PFSK-1 (cell line): ENCODE results near the gene ALDH3A1.

Experiments
- FOXP2 ChIP-seq: optimal IDR thresholded peaks from 2 replicates; pipeline ENCODE3; 2011; ENCODE audit warnings: borderline replicate concordance, control low read depth, inconsistent platforms; ENCODE audit not compliant: insufficient read depth; ENCODE audit errors: extremely low read length, extremely low read depth
- POLR2AphosphoS5 ChIP-seq: IDR thresholded peaks from 2 replicates; pipeline ENCODE4 v1.6.1; 2012; ENCODE audit warnings: low read depth, mild to moderate bottlenecking, control low read depth, low read length, moderate library complexity
- SIN3A ChIP-seq: IDR thresholded peaks from 2 replicates; pipeline ENCODE4 v1.6.1; 2012; ENCODE audit warnings: mild to moderate bottlenecking, low read length, moderate library complexity, borderline replicate concordance; ENCODE audit not compliant: insufficient read depth
- TF ChIP-seq, protein P1 (sequence below), 2 experiments: IDR thresholded peaks; 2 replicates each; pipeline versions ENCODE4 v1.6.1 to v1.8.0; 2011 to 2012; ENCODE audit warnings: low read depth in 2 of 2, low read length in 2 of 2, control low read depth in 1 of 2, inconsistent platforms in 1 of 2, mild to moderate bottlenecking in 1 of 2, moderate library complexity in 1 of 2; ENCODE audit not compliant: insufficient read depth in 1 of 2

DNA sequence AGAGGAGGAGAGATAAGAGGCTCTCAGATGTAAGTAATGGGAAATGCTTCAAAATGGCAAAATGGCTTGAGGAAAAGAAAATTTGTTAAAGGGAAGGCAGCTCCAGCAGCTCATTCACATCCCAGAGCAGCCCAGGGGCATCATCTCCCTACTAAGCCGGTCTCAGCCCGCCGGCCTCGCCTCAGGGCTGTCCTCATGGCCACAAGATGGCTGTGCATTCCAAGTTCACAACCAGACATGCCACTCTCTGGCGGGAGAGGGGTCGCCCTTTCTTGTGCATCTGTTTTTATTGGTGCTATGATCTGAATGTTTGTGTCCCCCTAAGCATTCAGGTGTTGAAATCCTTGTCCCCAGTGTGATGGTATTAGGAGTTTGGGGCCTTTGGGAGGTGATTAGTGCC, 18.2 kb downstream of the ALDH3A1 start:
- no peak for TF ChIP-seq POLR2AphosphoS5
- no peak for TF ChIP-seq SIN3A
- no peak for TF ChIP-seq FOXP2
- TF ChIP-seq, protein P1, sequence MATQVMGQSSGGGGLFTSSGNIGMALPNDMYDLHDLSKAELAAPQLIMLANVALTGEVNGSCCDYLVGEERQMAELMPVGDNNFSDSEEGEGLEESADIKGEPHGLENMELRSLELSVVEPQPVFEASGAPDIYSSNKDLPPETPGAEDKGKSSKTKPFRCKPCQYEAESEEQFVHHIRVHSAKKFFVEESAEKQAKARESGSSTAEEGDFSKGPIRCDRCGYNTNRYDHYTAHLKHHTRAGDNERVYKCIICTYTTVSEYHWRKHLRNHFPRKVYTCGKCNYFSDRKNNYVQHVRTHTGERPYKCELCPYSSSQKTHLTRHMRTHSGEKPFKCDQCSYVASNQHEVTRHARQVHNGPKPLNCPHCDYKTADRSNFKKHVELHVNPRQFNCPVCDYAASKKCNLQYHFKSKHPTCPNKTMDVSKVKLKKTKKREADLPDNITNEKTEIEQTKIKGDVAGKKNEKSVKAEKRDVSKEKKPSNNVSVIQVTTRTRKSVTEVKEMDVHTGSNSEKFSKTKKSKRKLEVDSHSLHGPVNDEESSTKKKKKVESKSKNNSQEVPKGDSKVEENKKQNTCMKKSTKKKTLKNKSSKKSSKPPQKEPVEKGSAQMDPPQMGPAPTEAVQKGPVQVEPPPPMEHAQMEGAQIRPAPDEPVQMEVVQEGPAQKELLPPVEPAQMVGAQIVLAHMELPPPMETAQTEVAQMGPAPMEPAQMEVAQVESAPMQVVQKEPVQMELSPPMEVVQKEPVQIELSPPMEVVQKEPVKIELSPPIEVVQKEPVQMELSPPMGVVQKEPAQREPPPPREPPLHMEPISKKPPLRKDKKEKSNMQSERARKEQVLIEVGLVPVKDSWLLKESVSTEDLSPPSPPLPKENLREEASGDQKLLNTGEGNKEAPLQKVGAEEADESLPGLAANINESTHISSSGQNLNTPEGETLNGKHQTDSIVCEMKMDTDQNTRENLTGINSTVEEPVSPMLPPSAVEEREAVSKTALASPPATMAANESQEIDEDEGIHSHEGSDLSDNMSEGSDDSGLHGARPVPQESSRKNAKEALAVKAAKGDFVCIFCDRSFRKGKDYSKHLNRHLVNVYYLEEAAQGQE (IDR thresholded peaks at IDR 0.05; ENCODE audit: insufficient read depth in 1 of 2, low read depth in 2 of 2, low read length in 2 of 2) = no peak
